GM12864 (cell line): ENCODE measurements around the gene CDC23.
"Not testable (repeated sequence)": the region's sequence is repeated elsewhere in the genome, so short reads cannot be mapped to it uniquely, and the experiment has no call there.

ENCODE experiments used
- DNase-seq: peaks from one replicate; pipeline ENCODE4 v3.0.0-alpha.2; 2011; ENCODE audit warnings: low read depth
- H3K4me3 ChIP-seq: 2 replicates; pipeline ENCODE4 v1.5.1; 2011; ENCODE audit warnings: mild to moderate bottlenecking, low read depth, low read length, control low read depth
- TF ChIP-seq, protein P1 (sequence below): IDR thresholded peaks from 2 replicates; pipeline ENCODE4 v1.5.1; 2011; ENCODE audit warnings: low read depth, mild to moderate bottlenecking, moderate library complexity, low read length, control low read depth, inconsistent platforms; ENCODE audit errors: missing control alignments

CDC23 gene

GRCh38 chr5:138212828-138213160, 329 bp downstream of the CDC23 start:
- H3K4me3 ChIP-seq = peak overlapping the region; percentile 100
- TF ChIP-seq, protein P1, sequence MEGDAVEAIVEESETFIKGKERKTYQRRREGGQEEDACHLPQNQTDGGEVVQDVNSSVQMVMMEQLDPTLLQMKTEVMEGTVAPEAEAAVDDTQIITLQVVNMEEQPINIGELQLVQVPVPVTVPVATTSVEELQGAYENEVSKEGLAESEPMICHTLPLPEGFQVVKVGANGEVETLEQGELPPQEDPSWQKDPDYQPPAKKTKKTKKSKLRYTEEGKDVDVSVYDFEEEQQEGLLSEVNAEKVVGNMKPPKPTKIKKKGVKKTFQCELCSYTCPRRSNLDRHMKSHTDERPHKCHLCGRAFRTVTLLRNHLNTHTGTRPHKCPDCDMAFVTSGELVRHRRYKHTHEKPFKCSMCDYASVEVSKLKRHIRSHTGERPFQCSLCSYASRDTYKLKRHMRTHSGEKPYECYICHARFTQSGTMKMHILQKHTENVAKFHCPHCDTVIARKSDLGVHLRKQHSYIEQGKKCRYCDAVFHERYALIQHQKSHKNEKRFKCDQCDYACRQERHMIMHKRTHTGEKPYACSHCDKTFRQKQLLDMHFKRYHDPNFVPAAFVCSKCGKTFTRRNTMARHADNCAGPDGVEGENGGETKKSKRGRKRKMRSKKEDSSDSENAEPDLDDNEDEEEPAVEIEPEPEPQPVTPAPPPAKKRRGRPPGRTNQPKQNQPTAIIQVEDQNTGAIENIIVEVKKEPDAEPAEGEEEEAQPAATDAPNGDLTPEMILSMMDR = no peak
- no peak for DNase-seq

DNA sequence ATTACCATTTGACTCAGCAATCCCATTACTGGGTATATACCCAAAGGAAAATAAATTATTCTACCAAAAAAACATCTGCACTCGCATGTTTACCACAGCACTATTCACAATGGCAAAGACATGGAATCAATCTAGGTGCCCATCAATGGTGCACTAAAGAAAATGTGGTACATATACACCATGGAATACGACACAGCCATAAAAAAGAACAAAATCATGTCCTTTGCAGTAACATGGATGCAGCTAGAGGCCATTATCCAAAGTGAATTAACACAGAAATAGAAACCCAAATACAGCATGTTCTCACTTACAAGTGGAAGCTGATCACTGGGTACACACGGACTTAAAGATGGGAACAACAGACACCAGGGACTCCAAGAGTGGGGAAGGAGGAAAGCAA, 2.1 kb downstream of the CDC23 start:
- H3K4me3 ChIP-seq = no peak overlapping the region
- TF ChIP-seq, protein P1 = no peak
- DNase-seq = no peak

GRCh38 chr5:138193859-138194258, 19.3 kb downstream of the CDC23 start:
- DNase-seq, H3K4me3 ChIP-seq: not testable (repeated sequence)

- no peak for DNase-seq
- TF ChIP-seq, protein P1 = no peak
- H3K4me3 ChIP-seq = no peak overlapping the region
Measured at GRCh38 chr5:138192826-138193225, 20.3 kb downstream of the CDC23 start.

DNA sequence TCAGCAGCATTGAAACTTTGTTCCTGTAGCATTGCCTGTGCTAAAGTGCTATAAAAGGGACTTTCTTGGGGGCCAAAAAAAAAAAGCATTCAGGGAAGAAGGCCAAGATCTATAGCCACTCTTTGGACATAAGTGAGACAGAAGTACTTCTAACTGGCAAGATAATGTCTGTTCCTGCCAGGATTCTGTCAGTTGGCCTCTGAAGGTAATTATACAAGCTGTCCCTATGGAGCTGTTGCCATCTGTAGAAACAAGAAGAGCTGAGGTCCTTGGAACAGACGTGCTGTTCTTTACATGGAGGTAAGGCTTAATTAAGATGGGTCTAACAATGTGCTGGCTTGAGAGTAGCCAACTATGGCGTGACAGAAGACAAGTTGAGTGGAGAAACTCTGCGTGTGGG, 24.5 kb downstream of the CDC23 start:
- no peak for DNase-seq
- H3K4me3 ChIP-seq = no peak overlapping the region
- TF ChIP-seq, protein P1 = no peak

- TF ChIP-seq, protein P1 = no peak
- no peak overlapping the region for H3K4me3 ChIP-seq
- DNase-seq = no peak
Measured at GRCh38 chr5:138186002-138186447, 27.1 kb downstream of the CDC23 start.

- DNase-seq = no peak
- H3K4me3 ChIP-seq = no peak overlapping the region
- TF ChIP-seq, protein P1 = no peak
Measured at GRCh38 chr5:138182808-138183207, 30.3 kb downstream of the CDC23 start.

DNA sequence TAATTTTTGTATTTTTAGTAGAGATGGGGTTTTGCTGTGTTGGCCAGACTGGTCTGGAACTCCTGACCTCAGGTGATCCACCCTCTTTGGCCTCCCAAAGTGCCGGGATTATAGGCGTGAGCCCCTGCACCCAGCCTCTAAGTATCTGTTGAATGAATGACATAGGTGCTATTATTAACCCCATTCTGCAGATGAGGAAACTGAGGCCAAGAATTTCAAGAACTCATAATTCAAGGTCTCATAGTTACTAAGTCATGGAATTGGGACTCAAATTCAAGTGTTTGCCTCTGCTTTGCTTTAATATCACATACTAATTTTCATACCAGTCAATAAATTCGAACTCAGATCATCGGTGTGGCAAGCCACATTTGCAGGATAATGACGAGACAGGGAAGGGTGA, 32.3 kb downstream of the CDC23 start:
- DNase-seq = no peak
- H3K4me3 ChIP-seq = no peak overlapping the region
- TF ChIP-seq, protein P1 = no peak
